GM12878 (cell line): ENCODE measurements around the gene MCC. TPM values are rescaled to one million over a fixed set of nuclear protein-coding genes. Genes with fewer than 3 reads are reported as not detected.

Source experiments
- ATAC-seq: fragments of 200-7000 bp; cut with Tn5 transposase; 3 replicates; pipeline ENCODE4 v1.9.1; 2020; ENCODE audit warnings: mild to moderate bottlenecking, moderate library complexity
- BruUV-seq: library from RNA; stranded (reverse); fragments of 400-500 nt; replicated peaks from 2 replicates; lab custom pipeline; 2021; lab: Mats Ljungman, UMichigan
- CTCF ChIA-PET: fragments of 300-600 bp; sonication (Branson Sonifier 250); formaldehyde crosslinking; extraction: SDS; loops from one replicate; lab custom pipeline; 2021; ENCODE audit warnings: inconsistent platforms; lab: Yijun Ruan, JAX
- POLR2A ChIA-PET: fragments of 350-600 bp; formaldehyde crosslinking; extraction: SDS; loops from one replicate; lab custom pipeline; 2021; ENCODE audit warnings: inconsistent platforms; lab: Charles Lee
- RAD21 ChIA-PET: fragments of 300-600 bp; sonication (Branson Sonifier 250); formaldehyde crosslinking; loops from one replicate; lab custom pipeline; 2023; ENCODE audit warnings: antibody characterized with exemption; ENCODE audit not compliant: unreplicated experiment; lab: Charles Lee
- SMC1A ChIA-PET: fragments of 300-600 bp; sonication (Branson Sonifier 250); formaldehyde crosslinking; loops from one replicate; lab custom pipeline; 2023; ENCODE audit not compliant: unreplicated experiment, uncharacterized antibody; lab: Charles Lee
- DNase-seq: peaks from one replicate; pipeline ENCODE4 v3.0.0-alpha.2; 2011; ENCODE audit warnings: low read depth, low spot score
- FAIRE-seq: peaks from 3 replicates; lab custom pipeline; 2011; peaks lifted over from hg19 to GRCh38; lab: Jason Lieb, UNC
- H2AFZ ChIP-seq: 2 replicates; pipeline ENCODE4 v1.6.0; 2011; ENCODE audit warnings: low read depth, low read length, control low read depth; ENCODE audit not compliant: control insufficient read depth
- H3K27ac ChIP-seq: 2 replicates; pipeline ENCODE4 v1.5.1; 2011; ENCODE audit warnings: control low read depth; ENCODE audit not compliant: control insufficient read depth, insufficient read depth
- H3K27me3 ChIP-seq, 2 experiments: replicated peaks in 1 of 2; 2 replicates each; pipeline versions ENCODE4 v1.6.0 to v1.6.1; 2011; ENCODE audit warnings: low read length in 1 of 2; ENCODE audit not compliant: control insufficient read depth in 2 of 2, insufficient read depth in 2 of 2
- H3K36me3 ChIP-seq, 2 experiments: 2 replicates each; pipeline ENCODE4 v1.5.1; 2011; ENCODE audit warnings: low read length in 1 of 2; ENCODE audit not compliant: control insufficient read depth in 2 of 2, insufficient read depth in 2 of 2
- H3K4me1 ChIP-seq: 2 replicates; pipeline ENCODE4 v1.6.1; 2011; ENCODE audit warnings: mild to moderate bottlenecking, low read length, moderate library complexity, mixed read lengths; ENCODE audit not compliant: control insufficient read depth, insufficient read depth
- H3K4me2 ChIP-seq: 2 replicates; pipeline ENCODE4 v1.6.0; 2011; ENCODE audit warnings: control low read depth; ENCODE audit not compliant: control insufficient read depth, insufficient read depth
- H3K4me3 ChIP-seq: fragments of 200-600 bp; sonication (generic); 2 replicates; pipeline ENCODE4 v1.5.1; 2016
- H3K79me2 ChIP-seq: 2 replicates; pipeline ENCODE4 v1.6.0; 2011; ENCODE audit warnings: low read length; ENCODE audit not compliant: control insufficient read depth, insufficient read depth
- H3K9ac ChIP-seq: 2 replicates; pipeline ENCODE4 v1.8.0; 2011; ENCODE audit warnings: low read length, control low read depth, mixed read lengths; ENCODE audit not compliant: control insufficient read depth, insufficient read depth
- H3K9me3 ChIP-seq: replicated peaks from 3 replicates; pipeline ENCODE4 v1.5.1; 2011; ENCODE audit warnings: mild to moderate bottlenecking, low read length; ENCODE audit not compliant: control insufficient read depth, insufficient read depth
- H4K20me1 ChIP-seq: 2 replicates; pipeline ENCODE4 v1.6.0; 2011; ENCODE audit not compliant: control insufficient read depth, insufficient read depth
- CREM ChIP-seq: IDR thresholded peaks from 2 replicates; pipeline ENCODE4 v1.6.1; 2014; ENCODE audit warnings: antibody characterized with exemption, low read depth
- PAX5 ChIP-seq: IDR thresholded peaks from 2 replicates; pipeline ENCODE4 v1.6.1; 2011; ENCODE audit warnings: low read depth, low read length, borderline replicate concordance
- RBBP5 ChIP-seq: fragments of 200-600 bp; sonication (generic); conservative IDR thresholded peaks from 2 replicates; pipeline ENCODE4 v1.6.1; 2016
- RFX5 ChIP-seq: IDR thresholded peaks from 2 replicates; pipeline ENCODE4 v1.6.1; 2011; ENCODE audit warnings: low read depth, low read length, improper control_type of control experiment
- RUNX3 ChIP-seq: IDR thresholded peaks from 2 replicates; pipeline ENCODE4 v1.6.1; 2012; ENCODE audit warnings: low read length, inconsistent platforms
- SIN3A ChIP-seq: IDR thresholded peaks from 2 replicates; pipeline ENCODE4 v1.6.1; 2012; ENCODE audit warnings: low read depth, low read length, improper control_type of control experiment
- SMAD5 ChIP-seq: IDR thresholded peaks from 2 replicates; pipeline ENCODE4 v1.6.1; 2016; ENCODE audit warnings: antibody characterized with exemption, low read depth
- SMARCA5 ChIP-seq: fragments of 450-650 bp; IDR thresholded peaks from 2 replicates; pipeline ENCODE4 v1.6.1; 2017; ENCODE audit warnings: mild to moderate bottlenecking
- SPI1 ChIP-seq: IDR thresholded peaks from 2 replicates; pipeline ENCODE4 v1.6.1; 2011; ENCODE audit warnings: low read depth, mild to moderate bottlenecking, low read length, moderate library complexity, borderline replicate concordance; ENCODE audit not compliant: insufficient read depth
- SRF ChIP-seq, 2 experiments: IDR thresholded peaks; 2 replicates each; pipeline ENCODE4 v1.6.1; 2011; ENCODE audit warnings: low read depth in 2 of 2, low read length in 2 of 2, mild to moderate bottlenecking in 1 of 2, moderate library complexity in 1 of 2
- TARDBP ChIP-seq: IDR thresholded peaks from 2 replicates; pipeline ENCODE4 v1.6.1; 2016; ENCODE audit warnings: borderline replicate concordance
- USF2 ChIP-seq: IDR thresholded peaks from 2 replicates; pipeline ENCODE4 v1.6.1; 2011; ENCODE audit warnings: low read depth, low read length, improper control_type of control experiment, borderline replicate concordance
- YY1 ChIP-seq: IDR thresholded peaks from 2 replicates; pipeline ENCODE4 v1.6.1; 2011; ENCODE audit warnings: low read depth, mild to moderate bottlenecking, low read length
- WGBS: methylation state at CpG from one replicate; pipeline ENCODE4 v1.1.6; 2016; ENCODE audit warnings: low lambda C conversion rate; ENCODE audit not compliant: insufficient replicate concordance, insufficient coverage; ENCODE audit errors: missing lambda C conversion rate; 5-methylcytosine and 5-hydroxymethylcytosine counted together
- in situ Hi-C: fragments of 300-500 bp; cut with MboI; formaldehyde crosslinking; loops from 9 replicates; pipeline ENCODE4 v1.14.3; 2018; ENCODE audit warnings: mixed read lengths
- intact Hi-C: fragments of 100-400 bp; cut with micrococcal nuclease; formaldehyde crosslinking; loops from one replicate; pipeline ENCODE4 v1.14.2; 2022; ENCODE audit not compliant: unreplicated experiment
- polyA plus RNA-seq, 11 experiments: library from polyadenylated mRNA; depleted of rRNA in 4 of 11; unstranded in 6 of 11; stranded (reverse) in 5 of 11; fragments of >200 nt; fragmentation: Nextera tagmentation in 4 of 11; fragmentation: Illumina TruSeq in 1 of 11; extraction: Ambion mirVana in 4 of 11; extraction: Trizol in 1 of 11; gene quantifications; 1 replicate in 1 of 11; 2 replicates in 10 of 11; pipeline versions ENCODE4 v1.2.1 to v1.2.3, GENCODE V29; 2011 to 2016; ENCODE audit warnings: inconsistent platforms in 2 of 11, missing spikeins in 2 of 11, low read depth in 1 of 11
- total RNA-seq, 4 experiments: library from RNA; depleted of rRNA in 3 of 4; stranded (reverse); fragments of >200 nt in 3 of 4; fragmentation: Illumina TruSeq in 1 of 4; extraction: Trizol in 1 of 4; gene quantifications; 2 replicates each; pipeline versions ENCODE4 v1.2.1 to v1.2.3, GENCODE V29; 2013 to 2021

MCC gene
- total and polyA plus RNA-seq, 10 of the 15 experiments (the other 5 are each of a cell fraction or from before 2014, with no cell fraction given), result 0.03 to 0.86 (median 0.16) TPM

- H3K36me3 ChIP-seq, result no peaks in the 10 kb centered on the region
- no peak overlapping the region for H3K27ac ChIP-seq
- no peaks in the 10 kb centered on the region for H3K79me2 ChIP-seq
- ATAC-seq, result no peak
- intact Hi-C loops, result no loop called here
- ChIA-PET CTCF (no interaction called here), RAD21 (no interaction called here), POLR2A (no interaction called here), SMC1A (no interaction called here)
- H3K4me1 ChIP-seq, result no peaks in the 10 kb centered on the region
- no peak overlapping the region for H3K4me2 ChIP-seq
- no peak for FAIRE-seq
- H3K9ac ChIP-seq, result no peak overlapping the region
- H3K9me3 ChIP-seq, result no peaks in the 10 kb centered on the region
- no peak for DNase-seq
- in situ Hi-C loops, result no loop called here
- BruUV-seq, result no TSS peak
- H4K20me1 ChIP-seq, result no peaks in the 10 kb centered on the region
- WGBS, result 53% methylated on average over 5 of the region's 5 CpGs
- no peak overlapping the region for H3K4me3 ChIP-seq
- H3K27me3 ChIP-seq, result no peaks in the 10 kb centered on the region; a peak in 1 of 4 replicates
- no peak overlapping the region for H2AFZ ChIP-seq
- no peak for TF ChIP-seq PAX5
- TF ChIP-seq RFX5, result no peak
- no peak for TF ChIP-seq RUNX3
- TF ChIP-seq SIN3A, result no peak
- TF ChIP-seq USF2, result no peak
- no peak for TF ChIP-seq SPI1
- TF ChIP-seq RBBP5, result no peak
- no peak for TF ChIP-seq CREM
- TF ChIP-seq TARDBP, result no peak
- TF ChIP-seq SMARCA5, result no peak
- TF ChIP-seq SRF (IDR thresholded peaks at IDR 0.05; ENCODE audit: low read depth in 2 of 2, low read length in 2 of 2), result no peak
- no peak for TF ChIP-seq SMAD5
- no peak for TF ChIP-seq YY1
These were observed 400.2 kb downstream of the MCC start for GRCh38 chr5:113087976-113088514.
